H1 (cell line): ENCODE data around the gene ABHD13. TPM values are rescaled to one million over a fixed set of nuclear protein-coding genes. Genes with fewer than 3 reads are reported as not detected.
A peak's percentile ranks its signal among the peaks of the same experiment; 100 is the strongest.

Experiments
- CTCF ChIA-PET: fragments of 300-600 bp; sonication (Branson Sonifier 250); formaldehyde crosslinking; loops from one replicate; lab custom pipeline; 2021; ENCODE audit not compliant: partially characterized antibody; lab: Charles Lee
- POLR2A ChIA-PET: fragments of 300-600 bp; sonication (Branson Sonifier 250); formaldehyde crosslinking; loops from one replicate; lab custom pipeline; 2021; ENCODE audit warnings: inconsistent platforms; ENCODE audit not compliant: partially characterized antibody; lab: Charles Lee
- DNase-seq, 2 experiments: peaks; one replicate each; pipeline versions ENCODE4 v3.0.0 to v3.0.0-alpha.2; 2010 to 2022; ENCODE audit warnings: low spot score in 2 of 2, low read depth in 1 of 2, mixed read lengths in 1 of 2
- FAIRE-seq: peaks from 2 replicates; lab custom pipeline; 2011; peaks lifted over from hg19 to GRCh38; lab: Jason Lieb, UNC
- H2AFZ ChIP-seq: 2 replicates; pipeline ENCODE4 v1.8.1; 2012; ENCODE audit warnings: low read length, inconsistent platforms
- H2AK5ac ChIP-seq: 2 replicates; pipeline ENCODE4 v1.6.1; 2013; ENCODE audit warnings: low read depth, low read length
- H2BK120ac ChIP-seq: replicated peaks from 2 replicates; pipeline ENCODE3; 2013; ENCODE audit warnings: low read depth, low read length, inconsistent platforms
- H2BK12ac ChIP-seq: 2 replicates; pipeline ENCODE4 v1.6.1; 2013; ENCODE audit warnings: low read depth, low read length
- H2BK15ac ChIP-seq: 2 replicates; pipeline ENCODE4 v1.6.1; 2013; ENCODE audit warnings: low read length
- H2BK20ac ChIP-seq: 2 replicates; pipeline ENCODE4 v1.6.1; 2013; ENCODE audit warnings: low read length
- H2BK5ac ChIP-seq: 2 replicates; pipeline ENCODE4 v1.6.1; 2013; ENCODE audit warnings: low read depth, low read length
- H3K14ac ChIP-seq: 2 replicates; pipeline ENCODE4 v1.6.1; 2013; ENCODE audit warnings: inconsistent platforms; ENCODE audit not compliant: insufficient read length
- H3K18ac ChIP-seq: 2 replicates; pipeline ENCODE4 v1.6.1; 2013; ENCODE audit warnings: low read length; ENCODE audit errors: extremely low read depth
- H3K23ac ChIP-seq: 2 replicates; pipeline ENCODE4 v1.6.1; 2013; ENCODE audit warnings: inconsistent platforms; ENCODE audit not compliant: insufficient read length
- H3K23me2 ChIP-seq: 2 replicates; pipeline ENCODE4 v1.6.1; 2013; ENCODE audit warnings: low read depth, low read length
- H3K27ac ChIP-seq: 2 replicates; pipeline ENCODE4 v1.6.1; 2011; ENCODE audit warnings: low read depth, low read length, inconsistent platforms
- H3K27me3 ChIP-seq, 4 experiments: replicated peaks in 1 of 4; 1 replicate in 1 of 4; 2 replicates in 3 of 4; pipeline versions ENCODE4 v1.6.1 to v1.8.1; 2011 to 2013; ENCODE audit warnings: low read length in 3 of 4, mild to moderate bottlenecking in 3 of 4, inconsistent platforms in 2 of 4, mixed read lengths in 2 of 4, moderate library complexity in 1 of 4; ENCODE audit not compliant: control insufficient read depth in 3 of 4, insufficient read depth in 3 of 4; ENCODE audit errors: extremely low read depth in 1 of 4
- H3K36me3 ChIP-seq, 4 experiments: 2 replicates each; pipeline versions ENCODE4 v1.6.1 to v1.8.1; 2011 to 2013; ENCODE audit warnings: mild to moderate bottlenecking in 4 of 4, low read length in 3 of 4, moderate library complexity in 2 of 4, control low read depth in 1 of 4, inconsistent platforms in 1 of 4; ENCODE audit not compliant: insufficient read depth in 4 of 4, control insufficient read depth in 2 of 4
- H3K4ac ChIP-seq: replicated peaks from 2 replicates; pipeline ENCODE3; 2013; ENCODE audit warnings: low read length, low read depth, mixed read lengths, inconsistent platforms; ENCODE audit not compliant: insufficient read length
- H3K4me1 ChIP-seq, 4 experiments: replicated peaks in 1 of 4; 1 replicate in 1 of 4; 2 replicates in 3 of 4; pipeline versions ENCODE4 v1.6.1 to v1.8.1; 2011 to 2013; ENCODE audit warnings: low read length in 3 of 4, inconsistent platforms in 2 of 4, mixed read lengths in 1 of 4; ENCODE audit not compliant: insufficient read depth in 4 of 4, control insufficient read depth in 3 of 4
- H3K4me2 ChIP-seq, 2 experiments: 2 replicates each; pipeline versions ENCODE4 v1.6.1 to v1.8.1; 2011 to 2013; ENCODE audit warnings: low read depth in 2 of 2, low read length in 2 of 2, control low read depth in 1 of 2, inconsistent platforms in 1 of 2, mild to moderate bottlenecking in 1 of 2; ENCODE audit not compliant: insufficient read depth in 1 of 2
- H3K4me3 ChIP-seq, 4 experiments: fragments of 200-600, 300-600 bp in 1 of 4; sonication (generic), shearing (Covaris generic), sonication (Bioruptor Twin) in 1 of 4; 2 replicates each; pipeline versions ENCODE4 v1.5.1 to v1.8.1; 2011 to 2016; ENCODE audit warnings: low read length in 4 of 4, low read depth in 3 of 4, control low read depth in 2 of 4, inconsistent platforms in 2 of 4, mild to moderate bottlenecking in 2 of 4, mixed read lengths in 1 of 4, moderate library complexity in 1 of 4; ENCODE audit not compliant: insufficient read depth in 2 of 4; ENCODE audit errors: extremely low read depth in 1 of 4
- H3K56ac ChIP-seq: replicated peaks from 2 replicates; pipeline ENCODE3; 2013; ENCODE audit warnings: low read depth, mild to moderate bottlenecking, mixed read lengths, low read length, inconsistent platforms; ENCODE audit not compliant: insufficient read length
- H3K79me1 ChIP-seq: 2 replicates; pipeline ENCODE4 v1.6.1; 2013; ENCODE audit warnings: low read depth, low read length, control low read depth
- H3K79me2 ChIP-seq, 2 experiments: 2 replicates each; pipeline versions ENCODE4 v1.6.1 to v1.8.1; 2012 to 2013; ENCODE audit warnings: low read length in 2 of 2, mild to moderate bottlenecking in 2 of 2, inconsistent platforms in 1 of 2; ENCODE audit not compliant: insufficient read depth in 2 of 2, control insufficient read depth in 1 of 2
- H3K9ac ChIP-seq, 4 experiments: replicated peaks in 1 of 4; 1 replicate in 1 of 4; 2 replicates in 3 of 4; pipeline versions ENCODE4 v1.6.1 to v1.8.1; 2011 to 2013; ENCODE audit warnings: low read depth in 3 of 4, low read length in 3 of 4, control low read depth in 2 of 4, mild to moderate bottlenecking in 2 of 4, moderate library complexity in 2 of 4, inconsistent platforms in 1 of 4; ENCODE audit errors: extremely low read depth in 1 of 4
- H3K9me3 ChIP-seq, 2 experiments: 2 replicates each; pipeline versions ENCODE4 v1.6.1 to v1.8.1; 2012 to 2013; ENCODE audit warnings: mild to moderate bottlenecking in 2 of 2, moderate library complexity in 2 of 2, control low read depth in 1 of 2, inconsistent platforms in 1 of 2, low read depth in 1 of 2, low read length in 1 of 2, mixed read lengths in 1 of 2; ENCODE audit not compliant: insufficient read depth in 2 of 2
- H4K20me1 ChIP-seq, 2 experiments: replicated peaks in 1 of 2; 2 replicates each; pipeline versions ENCODE3 to v1.8.1; 2011 to 2013; ENCODE audit warnings: inconsistent platforms in 2 of 2, low read length in 2 of 2, mild to moderate bottlenecking in 1 of 2; ENCODE audit not compliant: insufficient read depth in 2 of 2, control insufficient read depth in 1 of 2
- H4K5ac ChIP-seq: 2 replicates; pipeline ENCODE4 v1.6.1; 2013; ENCODE audit warnings: low read length, low read depth, mixed read lengths, inconsistent platforms; ENCODE audit not compliant: insufficient read length
- H4K8ac ChIP-seq: 2 replicates; pipeline ENCODE4 v1.8.0; 2013; ENCODE audit warnings: mild to moderate bottlenecking, moderate library complexity, low read length, inconsistent platforms; ENCODE audit not compliant: insufficient read depth; ENCODE audit errors: extremely low read depth
- H4K91ac ChIP-seq: replicated peaks from 2 replicates; pipeline ENCODE3; 2013; ENCODE audit warnings: low read length, mixed read lengths, inconsistent platforms; ENCODE audit not compliant: insufficient read length
- CBX5 ChIP-seq: fragments of 300-800, 300-1000 bp; sonication (generic); IDR thresholded peaks from 2 replicates; pipeline ENCODE4 v1.7.1; 2016; ENCODE audit warnings: antibody characterized with exemption, low read length, low read depth
- WGBS, 2 experiments: shearing (Covaris generic) in 1 of 2; methylation state at CpG; one replicate each; pipeline versions ENCODE4 v1.1.6 to v1.1.7; 2013 to 2015; ENCODE audit warnings: low lambda C conversion rate in 2 of 2, mixed read lengths in 2 of 2, inconsistent platforms in 1 of 2, low coverage in 1 of 2, missing lambda C conversion rate in 1 of 2; ENCODE audit not compliant: insufficient replicate concordance in 2 of 2, insufficient coverage in 1 of 2, insufficient read length in 1 of 2; ENCODE audit errors: extremely low coverage in 1 of 2, missing lambda C conversion rate in 1 of 2; 5-methylcytosine and 5-hydroxymethylcytosine counted together
- long read RNA-seq, 2 experiments: library from RNA in 1 of 2; library from capped mRNA in 1 of 2; stranded (forward); transcript quantifications; one replicate each; pipeline ENCODE4 v2.0.0, GENCODE V29; 2021; ENCODE audit warnings: inconsistent platforms in 1 of 2
- polyA minus RNA-seq, 3 experiments: library from RNA; depleted of rRNA, polyadenylated mRNA; stranded (reverse); fragments of >200 nt; gene quantifications; 1 replicate in 2 of 3; 2 replicates in 1 of 3; pipeline ENCODE4 v1.2.3, GENCODE V29; 2011
- polyA plus RNA-seq, 7 experiments: library from polyadenylated mRNA; depleted of rRNA in 3 of 7; stranded (reverse) in 5 of 7; unstranded in 2 of 7; fragments of >200 nt in 5 of 7; fragments of 200-250 nt in 2 of 7; gene quantifications; 1 replicate in 5 of 7; 2 replicates in 1 of 7; 4 replicates in 1 of 7; pipeline versions ENCODE4 v1.2.1 to v1.2.3, GENCODE V29; 2011 to 2013; ENCODE audit warnings: missing spikeins in 2 of 7, mixed read lengths in 2 of 7
- total RNA-seq: library from RNA; stranded (reverse); fragmentation: NEBNext Ultra II Directional; extraction: Animal tissue kit (Norgen Biotek cat#: 25700); gene quantifications from 2 replicates; pipeline ENCODE4 v1.2.1, GENCODE V29; 2021

Gene ABHD13
- 6.1 and 6.6 TPM in 2 replicates for total RNA-seq
- polyA plus RNA-seq (2011; rRNA removed) = 1.9 and 3.5 TPM in 2 replicates
- 3.2 TPM for polyA plus RNA-seq (2011; cell fraction: cytosol; rRNA removed)
- polyA plus RNA-seq (2011; cell fraction: nucleus; rRNA removed) = 0.87 TPM
- polyA plus RNA-seq (2012, experiment 1 of 2) = 1.8 to 4.0 TPM (median 2.1 TPM) in 4 replicates
- polyA plus RNA-seq (2012, experiment 2 of 2) = 0.66 TPM
- polyA plus RNA-seq (2013, experiment 1 of 2) = 7.2 TPM
- 7.5 TPM for polyA plus RNA-seq (2013, experiment 2 of 2)
- 2.4 and 3.7 TPM in 2 replicates for polyA minus RNA-seq (2011; rRNA and poly(A)+ RNA removed)
- 3.6 TPM for polyA minus RNA-seq (2011; cell fraction: cytosol; rRNA and poly(A)+ RNA removed)
- polyA minus RNA-seq (2011; cell fraction: nucleus; rRNA and poly(A)+ RNA removed) = 8.1 TPM
- long read RNA-seq, experiment 1, full-length matches to known transcripts = 4 of 12 reads
- long read RNA-seq, experiment 1, partial matches to known transcripts = 0 of 12 reads
- long read RNA-seq, experiment 1, other reads (novel, unspliced or antisense) = 8 of 12 reads
- long read RNA-seq, experiment 2, full-length matches to known transcripts = 4 of 5 reads
- long read RNA-seq, experiment 2, partial matches to known transcripts = 0 of 5 reads
- long read RNA-seq, experiment 2, other reads (novel, unspliced or antisense) = 1 of 5 reads

GRCh38 chr13:108218044-108218974 lies at the start of gene ABHD13:
ABHD13 (plus strand) TSS chr13:108218392; CDS start chr13:108229219, 10,827 bp downstream.
- Histone ChIP-seq H2BK15ac (no peak within 1 kb of the TSS), H3K27me3 (no peaks in the 10 kb centered on the region), H2AK5ac (no peak within 1 kb of the TSS), H2BK12ac (0 out of 2 replicates have a peak within 1 kb of the TSS, but pooled peaks have one; percentile 27), H3K18ac (peak within 1 kb of the TSS; percentile 84), H3K23me2 (0 out of 2 replicates have a peak, but pooled peaks cover 4% of the 10 kb centered on the region), H3K79me1 (no peaks in the 10 kb centered on the region; the same call in 1 of the 2 replicates), H3K4me1 (no peaks in the 10 kb centered on the region; a peak in 3 of 7 replicates), H3K4me2 (peak within 1 kb of the TSS; percentile 79 to 99), H4K5ac (peak within 1 kb of the TSS; percentile 80), H2BK120ac (no peak within 1 kb of the TSS), H3K79me2 (peaks cover 3 to 46% of the 10 kb centered on the region in 2 experiments; a peak in 3 of 4 replicates), H4K20me1 (peaks cover 2 to 3% of the 10 kb centered on the region in 2 experiments), H3K4ac (peak within 1 kb of the TSS; percentile 65), H2BK5ac (peak within 1 kb of the TSS; percentile 71), H3K9me3 (no peaks in the 10 kb centered on the region), H3K23ac (no peak within 1 kb of the TSS), H3K14ac (no peak within 1 kb of the TSS), H3K36me3 (no peaks in the 10 kb centered on the region), H3K56ac (peak within 1 kb of the TSS; percentile 86), H4K91ac (no peak within 1 kb of the TSS), H2BK20ac (no peak within 1 kb of the TSS), H3K27ac (peak within 1 kb of the TSS; percentile 61), H4K8ac (peak within 1 kb of the TSS; percentile 93; the same call in 1 of the 2 replicates), H3K9ac (peak within 1 kb of the TSS; percentile 82 to 96 (median 82)), H2AFZ (peak within 1 kb of the TSS; percentile 81), H3K4me3 (peak within 1 kb of the TSS; percentile 81 to 89 (median 84))
- POLR2A ChIA-PET = interaction anchor here (1.1 kb wide), 1 partner anchor 12 kb away, joined by 4 read pairs; no protein-coding TSS in a partner anchor
- FAIRE-seq = no peak
- CTCF ChIA-PET = no interaction called here
- peak; percentile 79 to 94 for DNase-seq
- WGBS, 2 experiments = 2% methylated on average over 47 of the region's 93 CpGs; no CpG with 5 or more reads in 1 of the 2 experiments
- no peak for TF ChIP-seq CBX5
